Body of pancreas (tissue), 4 donors: ENCODE results near the gene RGS7BP. TPM values are rescaled to one million over a fixed set of nuclear protein-coding genes. Genes with fewer than 3 reads are reported as not detected.

Experiments used
- ATAC-seq: fragments of 150-250 bp; one replicate; pipeline ENCODE4 v1.9.1; 2016
- DNase-seq, 4 donors: peaks; one replicate each; pipeline ENCODE4 v3.0.0-alpha.2; 2019
- H3K27ac ChIP-seq, 4 donors: fragments of 200-600 bp; sonication (generic); 1 replicate in 3 of 4; 2 replicates in 1 of 4; pipeline versions ENCODE4 v1.5.1 to v1.6.1; 2016 to 2019; ENCODE audit warnings: mild to moderate bottlenecking in 1 of 4, mixed read lengths in 1 of 4, moderate library complexity in 1 of 4
- H3K27me3 ChIP-seq, 2 donors: fragments of 200-600 bp; sonication (generic); one replicate each; pipeline ENCODE4 v1.6.0; 2016; ENCODE audit warnings: mild to moderate bottlenecking in 1 of 2
- H3K36me3 ChIP-seq, 2 donors: fragments of 200-600 bp; sonication (generic); replicated peaks in 1 of 2; 2 replicates each; pipeline ENCODE4 v1.5.1; 2016; ENCODE audit warnings: low read depth in 2 of 2; ENCODE audit not compliant: insufficient read depth in 1 of 2
- H3K4me1 ChIP-seq: fragments of 200-600 bp; sonication (generic); one replicate; pipeline ENCODE4 v1.6.0; 2016
- H3K4me3 ChIP-seq, 2 donors: fragments of 200-600 bp; sonication (generic); 1 replicate in 1 of 2; 2 replicates in 1 of 2; pipeline ENCODE4 v1.5.1; 2016 to 2019
- H3K9me3 ChIP-seq, 3 donors: fragments of 200-600 bp; sonication (generic); 1 replicate in 2 of 3; 2 replicates in 1 of 3; pipeline ENCODE4 v1.5.1; 2016
- CTCF ChIP-seq, 7 experiments: fragments of 450-650 bp in 4 of 7; fragments of 200-600 bp in 3 of 7; sonication (generic) in 3 of 7; IDR thresholded peaks; one replicate each; pipeline ENCODE4 v1.5.1; 2016 to 2019; ENCODE audit warnings: antibody characterized with exemption in 7 of 7
- POLR2A ChIP-seq, 3 donors: fragments of 450-650 bp; IDR thresholded peaks; one replicate each; pipeline ENCODE4 v1.6.1; 2016; ENCODE audit warnings: antibody characterized with exemption in 3 of 3, mild to moderate bottlenecking in 2 of 3
- WGBS, 2 donors: methylation state at CpG; one replicate each; pipeline ENCODE4 v1.1.5; 2017; 5-methylcytosine and 5-hydroxymethylcytosine counted together
- intact Hi-C: fragments of 100-400 bp; cut with DNase I; formaldehyde crosslinking; loops from one replicate; pipeline ENCODE4 v1.15.1; 2023
- total RNA-seq, 2 donors: library from RNA; depleted of rRNA; stranded (reverse); fragments of >200 nt; gene quantifications; one replicate each; pipeline ENCODE4 v1.1.0, GENCODE V29; 2016

The RGS7BP gene
- total RNA-seq, 2 donors from 2014 or later: under 0.01 to 3.1 TPM

- no peak overlapping the region for H3K4me3 ChIP-seq
- H3K4me1 ChIP-seq: no peaks in the 10 kb centered on the region
- H3K36me3 ChIP-seq: no peaks in the 10 kb centered on the region
- TF ChIP-seq POLR2A (IDR thresholded peaks at IDR 0.05) (no peak), CTCF (IDR thresholded peaks at IDR 0.05) (no peak)
- H3K9me3 ChIP-seq: no peaks in the 10 kb centered on the region
- DNase-seq (no peak), ATAC-seq (no peak)
- H3K27me3 ChIP-seq: no peaks in the 10 kb centered on the region
- intact Hi-C loops: no loop called here
- no peak overlapping the region for H3K27ac ChIP-seq
These were observed 81.6 kb downstream of the RGS7BP start for GRCh38 chr5:64587370-64587769.

GRCh38 chr5:64592730-64593341, 87.0 kb downstream of the RGS7BP start:
- WGBS, 2 donors: 22 to 34% methylated on average over 2 of the region's 2 CpGs
- Histone ChIP-seq H3K9me3 (no peaks in the 10 kb centered on the region), H3K4me3 (no peak overlapping the region), H3K27me3 (no peaks in the 10 kb centered on the region), H3K36me3 (no peaks in the 10 kb centered on the region), H3K27ac (no peak overlapping the region), H3K4me1 (no peaks in the 10 kb centered on the region)
- intact Hi-C loops: no loop called here
- no peak for DNase-seq
- TF ChIP-seq CTCF (IDR thresholded peaks at IDR 0.05): no peak
- no peak for TF ChIP-seq POLR2A (IDR thresholded peaks at IDR 0.05)
- ATAC-seq: no peak

DNA sequence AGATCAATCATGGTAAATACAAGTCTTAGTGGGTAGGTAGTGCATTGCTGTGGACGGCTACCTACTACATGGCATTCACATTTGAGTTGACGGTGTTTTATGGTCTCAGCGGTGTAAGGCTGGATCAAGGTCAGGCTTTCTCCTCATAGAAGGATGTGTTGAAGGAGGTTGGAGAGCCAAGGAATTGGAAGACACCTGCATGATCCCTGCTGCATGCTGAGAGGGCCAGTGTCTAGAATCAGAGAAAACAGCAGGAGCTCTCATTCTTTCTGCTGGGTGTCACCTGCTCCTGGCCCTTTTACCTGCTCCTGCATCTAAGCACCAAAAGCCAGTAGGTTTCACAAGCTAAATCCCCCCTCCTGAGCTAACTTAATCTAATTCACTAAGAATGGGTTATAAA, 88.2 kb downstream of the RGS7BP start:
- H3K9me3 ChIP-seq: no peaks in the 10 kb centered on the region
- no peak overlapping the region for H3K27ac ChIP-seq
- H3K4me1 ChIP-seq: no peaks in the 10 kb centered on the region
- ATAC-seq (no peak), DNase-seq (no peak)
- H3K4me3 ChIP-seq: no peak overlapping the region
- no peaks in the 10 kb centered on the region for H3K27me3 ChIP-seq
- TF ChIP-seq POLR2A (IDR thresholded peaks at IDR 0.05): no peak
- TF ChIP-seq CTCF (IDR thresholded peaks at IDR 0.05): no peak
- no peaks in the 10 kb centered on the region for H3K36me3 ChIP-seq
- intact Hi-C loops: no loop called here
- WGBS, 2 donors: 82 to 88% methylated on average over 3 of the region's 3 CpGs

DNA sequence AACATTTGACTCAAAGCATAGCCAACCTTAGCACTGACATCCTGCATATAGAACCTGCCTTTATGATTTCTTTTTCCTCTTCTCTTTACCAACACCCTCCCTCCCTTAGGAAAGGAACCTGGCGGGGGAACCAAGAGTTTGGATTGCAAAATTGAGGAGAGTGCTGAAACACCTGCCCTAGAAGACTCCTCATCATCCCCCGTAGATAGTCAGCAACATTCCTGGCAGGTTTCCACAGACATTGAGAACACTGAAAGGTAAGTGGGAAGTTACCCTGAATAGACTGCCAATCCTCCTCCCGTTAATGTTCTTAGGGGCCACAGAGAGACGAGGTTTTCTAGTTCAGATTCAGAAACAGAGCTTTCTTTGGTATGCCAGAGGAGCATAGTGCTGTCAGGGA, 88.8 kb downstream of the RGS7BP start:
- Histone ChIP-seq H3K27me3 (no peaks in the 10 kb centered on the region), H3K4me3 (no peak overlapping the region), H3K36me3 (no peaks in the 10 kb centered on the region), H3K4me1 (no peaks in the 10 kb centered on the region), H3K9me3 (no peaks in the 10 kb centered on the region), H3K27ac (no peak overlapping the region)
- intact Hi-C loops: no loop called here
- DNase-seq (no peak), ATAC-seq (no peak)
- no peak for TF ChIP-seq POLR2A (IDR thresholded peaks at IDR 0.05)
- 53 to 63% methylated on average over 3 to 4 of the region's 4 CpGs for WGBS, 2 donors

DNA sequence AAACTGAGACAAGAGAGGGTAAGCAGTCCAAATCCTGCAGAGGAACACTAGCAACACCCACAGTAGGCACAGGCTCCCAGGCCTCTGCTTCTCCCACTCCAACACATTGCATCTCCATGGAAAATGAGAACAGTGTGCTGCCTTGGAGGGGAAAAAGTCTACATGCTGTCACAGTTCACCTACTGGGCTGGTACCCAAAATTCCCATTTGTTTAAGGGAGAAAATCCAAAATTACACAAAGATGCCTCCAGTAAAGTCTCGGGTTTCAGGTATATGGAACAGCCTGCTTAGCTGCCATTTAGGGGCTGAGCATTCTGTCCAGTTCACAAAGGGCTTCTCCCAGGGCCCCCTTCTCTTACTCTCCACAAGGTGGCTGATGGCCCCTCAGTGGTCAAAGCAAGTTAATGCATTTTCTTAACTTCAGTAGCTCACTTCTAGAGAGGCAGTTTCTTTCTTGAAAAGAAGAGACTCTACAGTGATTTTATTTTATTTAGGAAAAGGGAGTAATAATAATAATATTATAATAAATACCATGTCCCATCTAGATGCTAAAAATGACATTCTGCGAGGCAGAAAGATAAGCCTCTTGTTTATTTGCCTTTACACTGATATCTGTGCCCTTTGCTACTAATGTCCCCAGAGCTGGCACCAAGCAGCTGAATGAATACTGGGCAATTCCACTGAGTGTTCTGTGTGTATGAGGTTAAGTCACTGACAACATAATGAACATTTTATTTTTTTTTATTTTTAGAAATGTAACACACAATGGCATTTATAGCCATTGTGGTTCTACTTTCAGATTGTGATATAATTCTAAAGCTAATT, 89.4 kb downstream of the RGS7BP start:
- Histone ChIP-seq H3K4me1 (no peaks in the 10 kb centered on the region), H3K9me3 (no peaks in the 10 kb centered on the region), H3K4me3 (no peak overlapping the region), H3K36me3 (no peaks in the 10 kb centered on the region), H3K27me3 (no peaks in the 10 kb centered on the region), H3K27ac (no peak overlapping the region)
- intact Hi-C loops: no loop called here
- WGBS, 2 donors: 40 to 45% methylated on average over 2 of the region's 2 CpGs
- ATAC-seq (no peak), DNase-seq (no peak)
- TF ChIP-seq CTCF (IDR thresholded peaks at IDR 0.05) (peak in 1 of 7 experiments; percentile 17), POLR2A (IDR thresholded peaks at IDR 0.05) (no peak)
